ENCODE data around the gene CNTLN. TPM values are rescaled to one million over a fixed set of nuclear protein-coding genes. Genes with fewer than 3 reads are reported as not detected.
A peak's percentile ranks its signal among the peaks of the same experiment; 100 is the strongest.

CNTLN gene
- 1 to 10 TPM; 1.2 to 1.5 TPM for total RNA-seq

GRCh38 chr9:17134396-17135294 is at the start of gene CNTLN:
Gene CNTLN, plus strand, starts transcription at chr9:17135040. Its CDS starts 26 bp downstream, at chr9:17135066.
- peak within 1 kb of the TSS; percentile 75 for H3K27ac Mint-ChIP-seq
- H3K27me3 Mint-ChIP-seq (ENCODE audit: low read depth) = peaks cover 19% of the 10 kb centered on the region
- DNase-seq (peak; percentile 52), ATAC-seq (peak; percentile 76)
- POLR2A ChIA-PET = interaction anchor here (0.6 kb wide), 1 partner anchor 331 kb away, joined by 3 read pairs; no protein-coding TSS in a partner anchor
- H3K9me3 Mint-ChIP-seq (ENCODE audit: insufficient read depth) = no peaks in the 10 kb centered on the region
- peaks cover 13% of the 10 kb centered on the region for H3K4me1 Mint-ChIP-seq (ENCODE audit: low read depth)
- CTCF ChIA-PET = interaction anchor here (1.5 kb wide), 1 partner anchor 18 kb away, joined by 4 read pairs; no protein-coding TSS in a partner anchor
- peaks cover 7% of the 10 kb centered on the region for H3K36me3 Mint-ChIP-seq (ENCODE audit: low read depth)
- H3K4me3 Mint-ChIP-seq = peak within 1 kb of the TSS; percentile 78

- H3K9me3 Mint-ChIP-seq (ENCODE audit: insufficient read depth) = no peaks in the 10 kb centered on the region
- H3K4me1 Mint-ChIP-seq (ENCODE audit: low read depth) = no peaks in the 10 kb centered on the region
- no peak for DNase-seq
- H3K36me3 Mint-ChIP-seq (ENCODE audit: low read depth) = no peaks in the 10 kb centered on the region
- no peaks in the 10 kb centered on the region for H3K27me3 Mint-ChIP-seq (ENCODE audit: low read depth)
- POLR2A ChIA-PET = no interaction called here
- no peak overlapping the region for H3K4me3 Mint-ChIP-seq
- CTCF ChIA-PET = no interaction called here
- ATAC-seq = no peak
- no peak overlapping the region for H3K27ac Mint-ChIP-seq
Measured at GRCh38 chr9:17088566-17088965, 46.3 kb upstream of the CNTLN start.

DNA sequence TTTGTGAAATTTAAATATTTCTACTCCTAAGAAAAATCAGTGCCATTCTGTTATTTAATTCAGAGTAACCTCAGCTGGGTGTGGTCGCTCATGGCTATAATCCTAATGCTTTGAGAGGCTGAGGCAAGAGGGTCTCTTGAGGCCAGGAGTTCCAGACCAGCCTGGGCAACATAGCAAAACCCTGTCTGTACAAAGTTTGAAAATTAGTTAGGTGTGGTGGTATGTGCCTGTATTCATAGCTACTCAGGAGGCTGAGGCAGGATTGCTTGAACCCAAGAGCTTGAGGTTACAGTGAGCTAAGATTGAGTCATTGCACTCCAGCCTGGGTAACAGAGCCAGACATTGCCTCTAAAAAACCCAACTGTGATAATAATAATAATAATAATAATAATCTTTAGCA is 44.8 kb upstream of the CNTLN start:
- DNase-seq (no peak), ATAC-seq (no peak)
- CTCF ChIA-PET = no interaction called here
- H3K4me3 Mint-ChIP-seq = no peak overlapping the region
- H3K36me3 Mint-ChIP-seq (ENCODE audit: low read depth) = no peaks in the 10 kb centered on the region
- H3K27me3 Mint-ChIP-seq (ENCODE audit: low read depth) = no peaks in the 10 kb centered on the region
- H3K27ac Mint-ChIP-seq = no peak overlapping the region
- H3K4me1 Mint-ChIP-seq (ENCODE audit: low read depth) = no peaks in the 10 kb centered on the region
- H3K9me3 Mint-ChIP-seq (ENCODE audit: insufficient read depth) = no peaks in the 10 kb centered on the region
- POLR2A ChIA-PET = no interaction called here

DNA sequence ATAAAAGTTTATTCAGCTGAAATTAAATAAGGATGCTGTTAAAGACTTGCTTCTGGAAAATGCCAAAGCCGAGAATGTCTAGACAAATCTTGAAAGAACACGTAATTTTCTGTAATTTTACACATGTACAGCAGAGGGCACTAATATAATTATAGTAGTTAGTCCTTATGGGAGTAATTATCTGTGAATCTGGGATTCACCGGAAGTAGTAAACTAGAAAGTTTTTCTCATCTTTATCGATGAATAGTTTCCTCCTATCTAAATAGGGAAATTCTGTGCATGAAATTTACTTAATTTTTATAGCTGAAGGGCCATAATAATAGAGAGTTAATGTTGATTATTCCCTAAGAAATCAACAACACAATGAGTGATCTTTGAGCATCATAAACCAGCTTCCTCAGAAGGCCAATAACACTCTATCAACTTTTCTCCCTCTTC is 18.4 kb upstream of the CNTLN start:
- Mint-ChIP-seq H3K36me3 (ENCODE audit: low read depth) (no peaks in the 10 kb centered on the region), H3K27me3 (ENCODE audit: low read depth) (no peaks in the 10 kb centered on the region), H3K4me1 (ENCODE audit: low read depth) (no peaks in the 10 kb centered on the region), H3K4me3 (no peak overlapping the region), H3K9me3 (ENCODE audit: insufficient read depth) (no peaks in the 10 kb centered on the region), H3K27ac (no peak overlapping the region)
- CTCF ChIA-PET = interaction anchor here (0.6 to 2.6 kb wide), 6 partner anchors 11 to 347 kb away, joined by 3 to 21 read pairs (median 4); partner anchors contain the start of gene CNTLN
- DNase-seq = no peak
- POLR2A ChIA-PET = no interaction called here
- ATAC-seq = no peak

- no peak for ATAC-seq
- Mint-ChIP-seq H3K36me3 (ENCODE audit: low read depth) (no peaks in the 10 kb centered on the region), H3K27me3 (ENCODE audit: low read depth) (no peaks in the 10 kb centered on the region), H3K4me3 (no peak overlapping the region), H3K4me1 (ENCODE audit: low read depth) (no peaks in the 10 kb centered on the region), H3K27ac (no peak overlapping the region), H3K9me3 (ENCODE audit: insufficient read depth) (no peaks in the 10 kb centered on the region)
- ChIA-PET CTCF (interaction anchor here (0.9 to 2.6 kb wide), 4 partner anchors 10 to 346 kb away, joined by 3 to 21 read pairs (median 4); partner anchors contain the start of gene CNTLN), POLR2A (no interaction called here)
- no peak for DNase-seq
Measured at GRCh38 chr9:17117372-17117771, 17.5 kb upstream of the CNTLN start.

DNA sequence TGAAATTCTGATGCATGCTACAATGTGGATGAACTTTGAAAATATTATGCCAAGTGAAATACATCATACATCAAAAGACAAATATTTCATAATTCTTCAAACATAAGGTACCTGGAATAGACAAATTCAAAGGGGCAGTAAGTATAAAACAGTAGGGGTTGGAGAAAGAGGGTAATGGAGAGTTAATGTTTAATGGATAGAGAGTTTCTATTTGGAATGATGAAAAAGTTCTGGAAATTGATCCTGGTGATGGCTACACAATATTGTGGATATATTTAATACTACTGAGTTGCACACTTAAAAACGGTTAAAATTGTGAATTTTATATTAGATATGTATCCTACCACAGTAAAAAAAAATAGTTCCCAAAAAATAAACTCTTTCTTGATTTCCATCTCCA is 14.6 kb upstream of the CNTLN start:
- DNase-seq (no peak), ATAC-seq (no peak)
- ChIA-PET POLR2A (no interaction called here), CTCF (no interaction called here)
- H3K27me3 Mint-ChIP-seq (ENCODE audit: low read depth) = no peaks in the 10 kb centered on the region
- no peak overlapping the region for H3K27ac Mint-ChIP-seq
- no peak overlapping the region for H3K4me3 Mint-ChIP-seq
- no peaks in the 10 kb centered on the region for H3K4me1 Mint-ChIP-seq (ENCODE audit: low read depth)
- H3K9me3 Mint-ChIP-seq (ENCODE audit: insufficient read depth) = no peaks in the 10 kb centered on the region
- H3K36me3 Mint-ChIP-seq (ENCODE audit: low read depth) = no peaks in the 10 kb centered on the region

DNA sequence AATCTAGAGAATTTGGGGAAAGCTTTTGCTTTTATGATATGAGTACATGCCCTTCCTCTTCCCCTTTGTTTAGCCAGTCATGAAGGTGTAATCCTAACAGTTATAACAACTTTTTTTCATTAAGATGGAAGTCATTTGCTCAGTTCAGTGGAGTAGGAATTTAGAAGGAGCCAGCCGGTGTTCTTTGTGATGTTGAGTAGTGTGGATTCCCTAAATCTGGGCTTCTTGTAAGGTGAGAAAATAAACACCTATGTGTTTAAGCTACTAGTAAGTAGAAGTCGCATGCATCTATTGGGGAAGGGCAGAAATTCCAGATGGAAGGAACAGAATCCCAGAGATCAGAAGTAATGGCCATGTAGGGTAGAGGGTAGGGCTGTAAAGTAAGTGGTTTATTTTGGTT is 13.6 kb upstream of the CNTLN start:
- no peak overlapping the region for H3K27ac Mint-ChIP-seq
- H3K9me3 Mint-ChIP-seq (ENCODE audit: insufficient read depth) = no peaks in the 10 kb centered on the region
- H3K4me3 Mint-ChIP-seq = no peak overlapping the region
- POLR2A ChIA-PET = no interaction called here
- H3K4me1 Mint-ChIP-seq (ENCODE audit: low read depth) = no peaks in the 10 kb centered on the region
- H3K36me3 Mint-ChIP-seq (ENCODE audit: low read depth) = no peaks in the 10 kb centered on the region
- H3K27me3 Mint-ChIP-seq (ENCODE audit: low read depth) = no peaks in the 10 kb centered on the region
- CTCF ChIA-PET = no interaction called here
- DNase-seq (no peak), ATAC-seq (no peak)

GRCh38 chr9:17130291-17130690 is 4.5 kb upstream of the CNTLN start:
- Mint-ChIP-seq H3K27ac (no peak overlapping the region), H3K36me3 (ENCODE audit: low read depth) (peaks cover 5% of the 10 kb centered on the region), H3K4me1 (ENCODE audit: low read depth) (peaks cover 7% of the 10 kb centered on the region), H3K4me3 (no peak overlapping the region), H3K9me3 (ENCODE audit: insufficient read depth) (no peaks in the 10 kb centered on the region), H3K27me3 (ENCODE audit: low read depth) (peaks cover 10% of the 10 kb centered on the region)
- ChIA-PET CTCF (no interaction called here), POLR2A (no interaction called here)
- DNase-seq (no peak), ATAC-seq (no peak)

- Mint-ChIP-seq H3K36me3 (ENCODE audit: low read depth) (peaks cover 5% of the 10 kb centered on the region), H3K9me3 (ENCODE audit: insufficient read depth) (no peaks in the 10 kb centered on the region), H3K4me1 (ENCODE audit: low read depth) (peaks cover 9% of the 10 kb centered on the region), H3K4me3 (no peak overlapping the region), H3K27ac (no peak overlapping the region), H3K27me3 (ENCODE audit: low read depth) (peaks cover 13% of the 10 kb centered on the region)
- POLR2A ChIA-PET = no interaction called here
- CTCF ChIA-PET = no interaction called here
- ATAC-seq = no peak
- DNase-seq = no peak
Measured at GRCh38 chr9:17130725-17131124, 4.1 kb upstream of the CNTLN start.

GRCh38 chr9:17131494-17131893 is 3.3 kb upstream of the CNTLN start:
- H3K36me3 Mint-ChIP-seq (ENCODE audit: low read depth) = peaks cover 7% of the 10 kb centered on the region
- no peak for DNase-seq
- ChIA-PET POLR2A (no interaction called here), CTCF (no interaction called here)
- no peak overlapping the region for H3K27ac Mint-ChIP-seq
- H3K27me3 Mint-ChIP-seq (ENCODE audit: low read depth) = peaks cover 13% of the 10 kb centered on the region
- ATAC-seq = no peak
- no peaks in the 10 kb centered on the region for H3K9me3 Mint-ChIP-seq (ENCODE audit: insufficient read depth)
- peaks cover 13% of the 10 kb centered on the region for H3K4me1 Mint-ChIP-seq (ENCODE audit: low read depth)
- H3K4me3 Mint-ChIP-seq = no peak overlapping the region

DNA sequence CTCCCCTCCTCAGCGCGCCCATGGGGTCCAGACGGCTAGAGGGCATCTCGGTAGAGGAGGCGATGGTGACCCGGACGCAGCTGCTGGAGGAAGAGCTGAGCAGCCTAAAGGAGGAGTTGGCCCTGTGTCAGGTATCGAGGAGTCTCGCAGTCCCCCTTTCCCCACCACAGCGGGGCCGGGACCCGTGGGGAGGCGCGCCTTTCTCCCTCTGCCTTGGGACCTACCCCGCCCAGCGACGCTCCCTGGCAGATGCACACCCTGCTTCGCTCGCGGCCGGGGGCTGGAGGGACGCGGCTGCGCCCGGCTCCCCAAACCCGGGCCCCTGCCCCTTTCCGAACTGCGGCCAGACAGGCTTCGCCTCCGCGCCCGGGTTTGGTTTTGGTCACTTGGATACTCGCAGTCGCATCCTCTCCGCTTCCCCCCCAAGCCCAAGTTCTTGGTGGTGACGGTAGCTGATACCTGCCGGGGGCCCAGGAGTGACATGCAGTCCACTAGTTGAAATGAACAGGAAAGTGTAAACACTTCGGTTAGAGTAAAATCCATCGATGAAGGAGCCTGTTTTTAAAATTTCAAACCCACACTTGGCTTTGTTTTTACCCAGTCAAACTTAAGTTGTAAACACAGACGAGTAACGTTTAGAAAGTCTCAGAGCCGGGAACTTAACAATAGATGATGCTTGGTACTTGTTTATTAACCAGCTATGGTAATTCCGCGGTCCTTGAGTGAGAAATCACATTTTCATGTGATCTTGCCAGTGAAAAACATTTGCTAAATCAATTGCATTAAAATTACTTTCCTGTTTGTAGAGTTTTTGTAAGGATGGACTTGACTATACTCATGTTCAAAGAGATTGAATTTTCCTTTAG is 688 bp downstream of the CNTLN start:
- H3K36me3 Mint-ChIP-seq (ENCODE audit: low read depth) = peaks cover 7% of the 10 kb centered on the region
- H3K4me1 Mint-ChIP-seq (ENCODE audit: low read depth) = peaks cover 13% of the 10 kb centered on the region
- CTCF ChIA-PET = interaction anchor here (1.5 kb wide), 1 partner anchor 18 kb away, joined by 4 read pairs; no protein-coding TSS in a partner anchor
- H3K4me3 Mint-ChIP-seq = peak overlapping the region; percentile 78
- ATAC-seq (peak; percentile 73), DNase-seq (peak; percentile 23)
- POLR2A ChIA-PET = no interaction called here
- H3K27ac Mint-ChIP-seq = peak overlapping the region; percentile 75
- H3K9me3 Mint-ChIP-seq (ENCODE audit: insufficient read depth) = no peaks in the 10 kb centered on the region
- peaks cover 19% of the 10 kb centered on the region for H3K27me3 Mint-ChIP-seq (ENCODE audit: low read depth)

GRCh38 chr9:17137566-17137965 is 2.7 kb downstream of the CNTLN start:
- ATAC-seq (no peak), DNase-seq (no peak)
- POLR2A ChIA-PET = no interaction called here
- peaks cover 7% of the 10 kb centered on the region for H3K36me3 Mint-ChIP-seq (ENCODE audit: low read depth)
- no peak overlapping the region for H3K27ac Mint-ChIP-seq
- CTCF ChIA-PET = interaction anchor here (1.4 kb wide), 1 partner anchor 21 kb away, joined by 3 read pairs; no protein-coding TSS in a partner anchor
- H3K4me3 Mint-ChIP-seq = no peak overlapping the region
- peaks cover 13% of the 10 kb centered on the region for H3K4me1 Mint-ChIP-seq (ENCODE audit: low read depth)
- H3K27me3 Mint-ChIP-seq (ENCODE audit: low read depth) = peaks cover 19% of the 10 kb centered on the region
- no peaks in the 10 kb centered on the region for H3K9me3 Mint-ChIP-seq (ENCODE audit: insufficient read depth)
